Keratinocyte (primary cell): ENCODE results near the gene TROAP. TPM values are rescaled to one million over a fixed set of nuclear protein-coding genes. Genes with fewer than 3 reads are reported as not detected.

ENCODE experiments used
- DNase-seq: peaks from one replicate; pipeline ENCODE4 v3.0.0-alpha.2; 2011; ENCODE audit warnings: low read depth, missing footprints, low spot score
- FAIRE-seq: peaks from 2 replicates; lab custom pipeline; 2011; peaks lifted over from hg19 to GRCh38; lab: Jason Lieb, UNC
- H2AFZ ChIP-seq: 2 replicates; pipeline ENCODE4 v1.6.0; 2012; ENCODE audit warnings: low read length, control low read depth, inconsistent platforms; ENCODE audit not compliant: control insufficient read depth
- H3K27ac ChIP-seq: 2 replicates; pipeline ENCODE4 v1.5.1; 2011; ENCODE audit warnings: low read length; ENCODE audit not compliant: control insufficient read depth, insufficient read depth
- H3K27me3 ChIP-seq: 3 replicates; pipeline ENCODE4 v1.6.0; 2011; ENCODE audit warnings: low read length; ENCODE audit not compliant: control insufficient read depth, insufficient read depth; ENCODE audit errors: extremely low read depth
- H3K36me3 ChIP-seq, 2 experiments: 2 replicates in 1 of 2; 3 replicates in 1 of 2; pipeline ENCODE4 v1.5.1; 2011; ENCODE audit warnings: low read length in 2 of 2, mild to moderate bottlenecking in 1 of 2; ENCODE audit not compliant: control insufficient read depth in 2 of 2, insufficient read depth in 2 of 2; ENCODE audit errors: extremely low read depth in 1 of 2
- H3K4me1 ChIP-seq: 3 replicates; pipeline ENCODE4 v1.5.1; 2011; ENCODE audit warnings: low read length; ENCODE audit not compliant: control insufficient read depth, insufficient read depth; ENCODE audit errors: extremely low read depth
- H3K4me2 ChIP-seq: 3 replicates; pipeline ENCODE4 v1.6.0; 2011; ENCODE audit warnings: low read depth, low read length; ENCODE audit not compliant: control insufficient read depth, insufficient read depth; ENCODE audit errors: extremely low read depth
- H3K4me3 ChIP-seq, 3 experiments: fragments of 200-600 bp in 1 of 3; sonication (generic) in 1 of 3; 2 replicates in 2 of 3; 3 replicates in 1 of 3; pipeline ENCODE4 v1.5.1; 2011 to 2016; ENCODE audit warnings: low read length in 3 of 3, mild to moderate bottlenecking in 3 of 3, control low read depth in 2 of 3, inconsistent platforms in 1 of 3, low read depth in 1 of 3, mixed read lengths in 1 of 3, mixed run types in 1 of 3, moderate library complexity in 1 of 3; ENCODE audit not compliant: control insufficient read depth in 2 of 3, insufficient read depth in 2 of 3; ENCODE audit errors: extremely low read depth in 1 of 3
- H3K79me2 ChIP-seq: 2 replicates; pipeline ENCODE4 v1.6.0; 2012; ENCODE audit warnings: low read length; ENCODE audit not compliant: control insufficient read depth, insufficient read depth
- H3K9ac ChIP-seq: 3 replicates; pipeline ENCODE4 v1.6.0; 2011; ENCODE audit warnings: low read length; ENCODE audit not compliant: control insufficient read depth, insufficient read depth; ENCODE audit errors: extremely low read depth
- H3K9me1 ChIP-seq: 3 replicates; pipeline ENCODE4 v1.6.0; 2011; ENCODE audit warnings: low read length; ENCODE audit not compliant: control insufficient read depth, insufficient read depth; ENCODE audit errors: extremely low read depth
- H3K9me3 ChIP-seq: 2 replicates; pipeline ENCODE4 v1.5.1; 2012; ENCODE audit warnings: low read depth, low read length; ENCODE audit not compliant: control insufficient read depth
- H4K20me1 ChIP-seq: 3 replicates; pipeline ENCODE4 v1.6.0; 2011; ENCODE audit warnings: low read length; ENCODE audit not compliant: control insufficient read depth, insufficient read depth; ENCODE audit errors: extremely low read depth
- CTCF ChIP-seq, 3 experiments: IDR thresholded peaks in 1 of 3; conservative IDR thresholded peaks in 1 of 3; optimal IDR thresholded peaks in 1 of 3; 2 replicates in 2 of 3; 3 replicates in 1 of 3; pipeline versions ENCODE3 to v1.5.1; 2011; ENCODE audit warnings: low read length in 3 of 3, mild to moderate bottlenecking in 3 of 3, moderate library complexity in 2 of 3, control low read depth in 1 of 3, inconsistent platforms in 1 of 3; ENCODE audit not compliant: insufficient read depth in 2 of 3; ENCODE audit errors: extremely low read depth in 1 of 3
- EZH2 ChIP-seq: IDR thresholded peaks from one replicate; pipeline ENCODE4 v1.6.1; 2012; ENCODE audit warnings: inconsistent platforms, mild to moderate bottlenecking, low read length, moderate library complexity
- dilution Hi-C: fragments of 300-500 bp; cut with MboI; formaldehyde crosslinking; loops from one replicate; pipeline ENCODE4 v1.7.0; 2020; ENCODE audit warnings: low sequenced_read_pairs; ENCODE audit not compliant: extremely low pct_ligation_motif_present
- polyA plus RNA-seq, 5 experiments: library from polyadenylated mRNA; depleted of rRNA in 3 of 5; stranded (reverse) in 3 of 5; stranded (forward) in 1 of 5; unstranded in 1 of 5; fragments of >200 nt; gene quantifications; 1 replicate in 1 of 5; 2 replicates in 3 of 5; 3 replicates in 1 of 5; pipeline versions ENCODE4 v1.2.1 to v1.2.3, GENCODE V29; 2011 to 2012; ENCODE audit warnings: missing spikeins in 2 of 5, low read depth in 1 of 5, low replicate concordance in 1 of 5

TROAP gene
- polyA plus RNA-seq, 1 donor (not counting 4 experiments of a cell fraction or from before 2014, with no cell fraction given): 14.1 TPM

- no peak overlapping the region for H3K27ac ChIP-seq
- no peak overlapping the region for H2AFZ ChIP-seq
- no peaks in the 10 kb centered on the region for H4K20me1 ChIP-seq
- DNase-seq (no peak), FAIRE-seq (no peak)
- peaks cover 11% of the 10 kb centered on the region for H3K4me1 ChIP-seq
- dilution Hi-C loops: no loop called here
- peaks cover 16% of the 10 kb centered on the region for H3K27me3 ChIP-seq
- H3K36me3 ChIP-seq: peaks cover 0 to 10% of the 10 kb centered on the region in 2 experiments
- H3K9me1 ChIP-seq: no peaks in the 10 kb centered on the region
- TF ChIP-seq CTCF (optimal IDR thresholded peaks at IDR 0.05 in 1 of 3, IDR thresholded peaks at IDR 0.05 in 1 of 3, conservative IDR thresholded peaks at IDR 0.05 in 1 of 3; ENCODE audit: extremely low read depth in 1 of 3, insufficient read depth in 2 of 3, low read length in 3 of 3) (no peak), EZH2 (no peak)
- no peak overlapping the region for H3K4me2 ChIP-seq
- no peaks in the 10 kb centered on the region for H3K9me3 ChIP-seq
- H3K79me2 ChIP-seq: no peaks in the 10 kb centered on the region
- H3K4me3 ChIP-seq: no peak overlapping the region
- no peak overlapping the region for H3K9ac ChIP-seq
Observed at GRCh38 chr12:49334681-49335080, 11.6 kb downstream of the TROAP start.

- Histone ChIP-seq H3K27me3 (peaks cover 16% of the 10 kb centered on the region), H3K79me2 (no peaks in the 10 kb centered on the region), H3K9me3 (no peaks in the 10 kb centered on the region), H3K9me1 (no peaks in the 10 kb centered on the region), H3K27ac (no peak overlapping the region), H2AFZ (no peak overlapping the region), H4K20me1 (no peaks in the 10 kb centered on the region), H3K36me3 (peaks cover 0 to 10% of the 10 kb centered on the region in 2 experiments), H3K9ac (no peak overlapping the region), H3K4me3 (no peak overlapping the region), H3K4me1 (peaks cover 11% of the 10 kb centered on the region), H3K4me2 (no peak overlapping the region)
- dilution Hi-C loops: no loop called here
- no peak for FAIRE-seq
- no peak for DNase-seq
- TF ChIP-seq EZH2: no peak
- no peak for TF ChIP-seq CTCF (optimal IDR thresholded peaks at IDR 0.05 in 1 of 3, IDR thresholded peaks at IDR 0.05 in 1 of 3, conservative IDR thresholded peaks at IDR 0.05 in 1 of 3; ENCODE audit: extremely low read depth in 1 of 3, insufficient read depth in 2 of 3, low read length in 3 of 3)
Observed at GRCh38 chr12:49335118-49335954, 12.3 kb downstream of the TROAP start.
